Skeletal muscle satellite cell (primary cell): ENCODE data around the gene GKN1.

Source experiments
- H3K27me3 ChIP-seq: 2 replicates; pipeline ENCODE4 v1.7.0; 2013; ENCODE audit warnings: low read length; ENCODE audit not compliant: control insufficient read depth, insufficient read depth
- H3K36me3 ChIP-seq: 2 replicates; pipeline ENCODE4 v1.7.0; 2013; ENCODE audit warnings: mild to moderate bottlenecking, control low read depth, low read length; ENCODE audit not compliant: insufficient read depth
- H3K4me1 ChIP-seq: 2 replicates; pipeline ENCODE4 v1.7.0; 2013; ENCODE audit warnings: low read length; ENCODE audit not compliant: control insufficient read depth, insufficient read depth
- H3K4me2 ChIP-seq: 2 replicates; pipeline ENCODE4 v1.7.0; 2013; ENCODE audit warnings: mild to moderate bottlenecking, low read length
- H3K4me3 ChIP-seq: 2 replicates; pipeline ENCODE4 v1.7.0; 2013; ENCODE audit warnings: low read length
- H3K9ac ChIP-seq: 2 replicates; pipeline ENCODE4 v1.7.0; 2013; ENCODE audit warnings: mild to moderate bottlenecking, low read depth, low read length, moderate library complexity
- H3K9me3 ChIP-seq: replicated peaks from 2 replicates; pipeline ENCODE4 v1.7.0; 2013; ENCODE audit warnings: mild to moderate bottlenecking, control low read depth, low read length

The GKN1 gene

DNA sequence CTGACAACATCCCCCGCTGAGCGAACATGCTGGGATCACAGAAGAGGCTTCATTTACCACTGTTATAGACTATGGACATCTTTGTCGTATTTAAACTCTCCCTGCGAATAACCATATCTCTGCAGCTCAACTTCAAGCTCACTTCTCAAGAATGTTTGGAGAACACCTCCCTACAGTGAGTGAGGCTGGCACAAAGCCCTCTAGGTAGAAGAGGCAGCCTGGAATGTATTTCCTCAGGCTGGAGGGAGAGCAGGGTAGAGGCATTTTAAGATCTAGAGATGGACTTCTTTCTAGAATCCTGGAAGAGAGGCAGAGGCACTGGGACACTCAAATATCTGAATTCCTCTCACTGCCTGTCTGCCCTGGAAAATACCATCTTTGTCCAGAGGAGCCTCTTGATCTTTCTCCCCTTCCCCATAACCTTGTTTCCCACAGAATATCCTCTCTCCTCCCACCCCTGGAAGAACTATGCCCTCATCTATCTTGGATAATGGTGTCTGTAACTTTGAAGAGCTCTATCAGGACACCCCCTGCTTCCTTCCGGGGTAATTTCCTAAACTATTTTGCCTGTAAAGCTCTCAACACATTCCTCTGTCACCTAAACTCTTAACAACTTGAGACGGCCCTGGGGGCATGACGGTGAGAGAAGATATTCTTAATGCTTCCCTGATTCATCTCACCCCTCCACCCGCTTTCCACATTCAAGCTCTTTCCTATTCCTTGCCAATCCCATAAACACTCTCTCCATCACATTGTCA lies 36.2 kb downstream of the GKN1 start:
- no peak overlapping the region for H3K4me2 ChIP-seq
- H3K36me3 ChIP-seq: no peaks in the 10 kb centered on the region
- no peak overlapping the region for H3K4me3 ChIP-seq
- no peaks in the 10 kb centered on the region for H3K9me3 ChIP-seq
- no peaks in the 10 kb centered on the region for H3K27me3 ChIP-seq
- peaks cover 5% of the 10 kb centered on the region for H3K4me1 ChIP-seq
- no peak overlapping the region for H3K9ac ChIP-seq

- Histone ChIP-seq H3K36me3 (no peaks in the 10 kb centered on the region), H3K9ac (no peak overlapping the region), H3K4me1 (peaks cover 11% of the 10 kb centered on the region), H3K4me2 (no peak overlapping the region), H3K9me3 (no peaks in the 10 kb centered on the region), H3K4me3 (no peak overlapping the region), H3K27me3 (no peaks in the 10 kb centered on the region)
Observed at GRCh38 chr2:69011611-69012157, 37.2 kb downstream of the GKN1 start.

- peak overlapping the region; percentile 99 for H3K9ac ChIP-seq
Observed at GRCh38 chr2:69012310-69013141, 38.1 kb downstream of the GKN1 start.

DNA sequence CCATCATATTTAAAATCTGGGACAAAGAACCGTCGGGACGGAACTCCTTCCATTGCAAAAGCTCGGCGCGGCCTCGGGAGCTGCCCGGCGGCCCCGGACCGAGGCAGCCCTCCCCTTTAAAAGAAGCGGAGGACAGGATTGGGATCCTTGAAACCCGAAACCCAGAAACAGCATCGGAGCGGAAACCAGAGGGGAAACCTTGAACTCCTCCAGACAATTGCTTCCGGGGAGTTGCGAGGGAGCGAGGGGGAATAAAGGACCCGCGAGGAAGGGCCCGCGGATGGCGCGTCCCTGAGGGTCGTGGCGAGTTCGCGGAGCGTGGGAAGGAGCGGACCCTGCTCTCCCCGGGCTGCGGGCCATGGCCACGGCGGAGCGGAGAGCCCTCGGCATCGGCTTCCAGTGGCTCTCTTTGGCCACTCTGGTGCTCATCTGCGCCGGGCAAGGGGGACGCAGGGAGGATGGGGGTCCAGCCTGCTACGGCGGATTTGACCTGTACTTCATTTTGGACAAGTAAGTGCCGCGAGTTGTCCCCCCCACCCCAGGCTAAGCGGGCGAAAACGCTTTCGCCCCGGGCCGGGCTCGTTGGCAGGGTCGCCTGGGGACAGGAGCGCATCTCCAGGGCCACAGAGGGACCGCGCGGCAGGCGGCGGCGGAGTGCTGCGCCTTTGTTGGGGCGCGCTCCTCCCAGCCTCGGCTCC lies 38.9 kb downstream of the GKN1 start, which contains the start of gene ANTXR1:
ANTXR1 (plus strand) TSS at position 38 of the 698 bp plus-strand sequence; CDS start at position 359, 321 bp downstream.
- Histone ChIP-seq H3K27me3 (no peaks in the 10 kb centered on the region), H3K4me3 (peak within 1 kb of the TSS; percentile 96), H3K9me3 (no peaks in the 10 kb centered on the region), H3K9ac (peak within 1 kb of the TSS; percentile 99), H3K4me1 (peaks cover 27% of the 10 kb centered on the region), H3K36me3 (no peaks in the 10 kb centered on the region), H3K4me2 (peak within 1 kb of the TSS; percentile 94)

More at GRCh38 chr2:69012310-69013141, 38.1 kb downstream of the GKN1 start:
- no peaks in the 10 kb centered on the region for H3K9me3 ChIP-seq
- peaks cover 19% of the 10 kb centered on the region for H3K4me1 ChIP-seq
- H3K4me2 ChIP-seq: peak overlapping the region; percentile 94
- peak overlapping the region; percentile 96 for H3K4me3 ChIP-seq
- no peaks in the 10 kb centered on the region for H3K36me3 ChIP-seq
- no peaks in the 10 kb centered on the region for H3K27me3 ChIP-seq

DNA sequence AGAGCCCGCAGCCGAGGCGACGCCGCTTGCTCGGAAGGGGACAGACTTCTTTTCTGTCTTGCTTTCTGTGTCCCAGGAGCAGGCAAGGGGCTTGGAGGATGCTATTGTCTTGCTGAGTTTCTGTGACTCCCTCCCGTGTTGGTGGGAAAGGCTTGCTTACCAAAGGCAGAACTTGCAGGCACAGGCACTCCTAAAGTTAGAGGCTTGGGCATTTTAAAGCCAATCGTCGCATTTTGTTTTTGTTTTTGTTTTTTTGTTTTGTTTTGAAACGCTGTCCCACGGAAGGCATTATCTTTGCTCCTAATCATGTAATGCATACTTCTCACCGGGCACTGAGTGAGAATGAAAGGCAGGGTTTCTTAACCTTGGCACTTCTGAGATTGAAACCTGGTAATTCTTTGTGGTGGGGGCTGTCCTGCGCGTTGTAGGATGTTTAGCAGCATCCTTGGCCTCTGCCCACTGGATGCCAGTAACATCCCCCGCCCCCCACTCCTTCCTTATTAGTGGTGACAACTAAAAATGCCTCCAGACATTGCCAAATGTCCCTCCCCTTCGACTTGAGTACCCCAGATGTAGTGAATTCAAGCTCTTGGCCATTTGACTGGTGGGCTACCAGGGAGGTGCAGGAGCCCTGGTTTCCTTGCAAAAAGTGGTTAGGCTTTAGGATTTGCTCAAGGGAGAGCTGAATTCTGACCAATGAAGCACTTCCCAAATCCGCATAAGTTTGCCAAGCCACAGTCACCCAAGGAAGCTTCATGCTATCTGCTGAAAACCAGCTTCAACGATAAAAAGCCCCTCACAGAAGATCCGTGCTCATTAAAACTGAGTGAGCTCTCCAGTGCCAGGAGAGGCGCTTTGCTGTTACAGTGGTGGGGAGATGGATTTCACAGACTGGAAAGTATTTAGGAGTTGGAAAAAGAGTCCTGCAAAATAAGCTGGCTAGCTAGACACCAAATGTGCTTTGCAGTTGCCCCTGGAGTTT lies 39.7 kb downstream of the GKN1 start:
- no peaks in the 10 kb centered on the region for H3K36me3 ChIP-seq
- peaks cover 35% of the 10 kb centered on the region for H3K4me1 ChIP-seq
- peak overlapping the region; percentile 96 for H3K4me3 ChIP-seq
- no peaks in the 10 kb centered on the region for H3K9me3 ChIP-seq
- H3K9ac ChIP-seq: peak overlapping the region; percentile 99
- peak overlapping the region; percentile 94 for H3K4me2 ChIP-seq
- H3K27me3 ChIP-seq: no peaks in the 10 kb centered on the region

- Histone ChIP-seq H3K9ac (peak overlapping the region; percentile 99), H3K27me3 (no peaks in the 10 kb centered on the region), H3K9me3 (no peaks in the 10 kb centered on the region), H3K4me1 (peaks cover 49% of the 10 kb centered on the region), H3K4me2 (peak overlapping the region; percentile 94), H3K4me3 (peak overlapping the region; percentile 96), H3K36me3 (no peaks in the 10 kb centered on the region)
Observed at GRCh38 chr2:69017080-69017479, 42.6 kb downstream of the GKN1 start.

DNA sequence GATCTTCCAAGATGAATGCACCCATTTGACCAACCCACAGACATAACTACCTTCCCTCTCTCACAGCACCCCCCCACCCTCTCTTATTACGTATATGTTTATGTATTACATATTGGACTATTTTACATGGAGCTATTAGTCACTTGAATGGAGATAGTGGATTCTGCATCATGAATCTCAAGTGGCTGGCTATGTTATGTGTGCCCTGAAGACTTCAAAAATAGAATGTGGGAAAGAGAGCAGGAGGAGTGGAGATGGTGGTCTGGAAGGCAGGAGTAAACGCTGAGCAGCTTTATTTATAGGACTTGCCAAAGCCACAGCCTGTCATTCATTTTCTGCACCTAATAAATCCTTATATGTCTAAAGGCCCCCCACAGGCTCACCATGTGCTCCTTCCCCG lies 43.4 kb downstream of the GKN1 start:
- H3K27me3 ChIP-seq: no peaks in the 10 kb centered on the region
- H3K4me1 ChIP-seq: peaks cover 50% of the 10 kb centered on the region
- H3K4me3 ChIP-seq: no peak overlapping the region
- H3K36me3 ChIP-seq: peaks cover 3% of the 10 kb centered on the region
- H3K4me2 ChIP-seq: peak overlapping the region; percentile 94
- no peaks in the 10 kb centered on the region for H3K9me3 ChIP-seq
- H3K9ac ChIP-seq: no peak overlapping the region

DNA sequence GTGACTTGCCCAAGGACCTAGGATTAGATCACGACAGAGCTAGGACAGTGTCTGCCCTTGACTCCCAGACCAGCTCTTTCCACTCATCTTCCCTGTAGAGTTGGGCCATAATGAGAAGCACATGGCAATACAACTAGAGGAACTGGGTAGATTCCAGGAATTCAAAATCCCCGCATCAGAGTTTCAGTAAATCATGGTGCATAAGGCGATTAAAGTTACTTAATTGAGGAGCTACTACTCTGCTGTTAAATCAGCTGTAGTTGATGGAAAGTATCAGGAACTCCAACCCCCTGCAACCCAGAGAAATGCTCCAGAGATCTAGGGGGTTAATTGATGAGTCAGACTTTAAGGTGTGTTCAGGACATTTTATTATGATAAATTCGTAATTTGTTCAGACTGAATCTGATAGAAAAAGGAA lies 44.3 kb downstream of the GKN1 start:
- Histone ChIP-seq H3K4me2 (peak overlapping the region; percentile 41), H3K9me3 (no peaks in the 10 kb centered on the region), H3K4me1 (peaks cover 50% of the 10 kb centered on the region), H3K4me3 (no peak overlapping the region), H3K36me3 (peaks cover 3% of the 10 kb centered on the region), H3K27me3 (no peaks in the 10 kb centered on the region), H3K9ac (no peak overlapping the region)

GRCh38 chr2:69020496-69021426 lies 46.3 kb downstream of the GKN1 start:
- Histone ChIP-seq H3K36me3 (peaks cover 3% of the 10 kb centered on the region), H3K4me3 (no peak overlapping the region), H3K9me3 (no peaks in the 10 kb centered on the region), H3K9ac (no peak overlapping the region), H3K27me3 (no peaks in the 10 kb centered on the region), H3K4me1 (peaks cover 50% of the 10 kb centered on the region), H3K4me2 (peak overlapping the region; percentile 6)
